Measurements from ENCODE around the gene SLITRK4.

Gene SLITRK4, protein sequence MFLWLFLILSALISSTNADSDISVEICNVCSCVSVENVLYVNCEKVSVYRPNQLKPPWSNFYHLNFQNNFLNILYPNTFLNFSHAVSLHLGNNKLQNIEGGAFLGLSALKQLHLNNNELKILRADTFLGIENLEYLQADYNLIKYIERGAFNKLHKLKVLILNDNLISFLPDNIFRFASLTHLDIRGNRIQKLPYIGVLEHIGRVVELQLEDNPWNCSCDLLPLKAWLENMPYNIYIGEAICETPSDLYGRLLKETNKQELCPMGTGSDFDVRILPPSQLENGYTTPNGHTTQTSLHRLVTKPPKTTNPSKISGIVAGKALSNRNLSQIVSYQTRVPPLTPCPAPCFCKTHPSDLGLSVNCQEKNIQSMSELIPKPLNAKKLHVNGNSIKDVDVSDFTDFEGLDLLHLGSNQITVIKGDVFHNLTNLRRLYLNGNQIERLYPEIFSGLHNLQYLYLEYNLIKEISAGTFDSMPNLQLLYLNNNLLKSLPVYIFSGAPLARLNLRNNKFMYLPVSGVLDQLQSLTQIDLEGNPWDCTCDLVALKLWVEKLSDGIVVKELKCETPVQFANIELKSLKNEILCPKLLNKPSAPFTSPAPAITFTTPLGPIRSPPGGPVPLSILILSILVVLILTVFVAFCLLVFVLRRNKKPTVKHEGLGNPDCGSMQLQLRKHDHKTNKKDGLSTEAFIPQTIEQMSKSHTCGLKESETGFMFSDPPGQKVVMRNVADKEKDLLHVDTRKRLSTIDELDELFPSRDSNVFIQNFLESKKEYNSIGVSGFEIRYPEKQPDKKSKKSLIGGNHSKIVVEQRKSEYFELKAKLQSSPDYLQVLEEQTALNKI

DNA sequence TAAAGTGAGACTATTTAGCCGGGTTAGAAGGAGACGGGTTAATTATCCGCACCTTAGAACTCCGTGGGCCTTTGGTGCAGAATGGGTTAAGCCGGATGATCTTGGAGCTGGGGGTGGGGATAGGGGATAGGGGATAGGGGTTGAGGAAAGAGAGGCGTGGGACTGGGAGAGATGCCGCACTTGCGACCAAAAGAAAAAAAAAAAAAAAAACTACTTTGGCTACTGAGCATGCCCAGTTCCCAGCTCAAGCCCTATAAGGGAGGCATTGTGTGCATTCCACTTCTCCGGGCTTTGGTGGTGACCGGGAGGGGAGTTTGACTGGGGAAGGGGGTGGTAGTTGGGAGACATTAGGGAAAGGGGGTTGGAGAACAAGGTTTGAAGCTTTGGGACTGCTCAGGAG lies at the start of gene SLITRK4:
TSS of gene SLITRK4 (minus strand) at position 187 of the 400 bp plus-strand sequence. CDS start 4,993 bp downstream, outside the sequence.
- Mint-ChIP-seq H3K27ac (no peak within 1 kb of the TSS), H3K4me3 (no peak within 1 kb of the TSS), H3K9me3 (peaks cover 1% of the 10 kb centered on the region), H3K36me3 (peaks cover 2% of the 10 kb centered on the region), H3K27me3 (peaks cover 34% of the 10 kb centered on the region), H3K4me1 (no peaks in the 10 kb centered on the region)
- CTCF ChIA-PET = no interaction called here
- no peak for DNase-seq

DNA sequence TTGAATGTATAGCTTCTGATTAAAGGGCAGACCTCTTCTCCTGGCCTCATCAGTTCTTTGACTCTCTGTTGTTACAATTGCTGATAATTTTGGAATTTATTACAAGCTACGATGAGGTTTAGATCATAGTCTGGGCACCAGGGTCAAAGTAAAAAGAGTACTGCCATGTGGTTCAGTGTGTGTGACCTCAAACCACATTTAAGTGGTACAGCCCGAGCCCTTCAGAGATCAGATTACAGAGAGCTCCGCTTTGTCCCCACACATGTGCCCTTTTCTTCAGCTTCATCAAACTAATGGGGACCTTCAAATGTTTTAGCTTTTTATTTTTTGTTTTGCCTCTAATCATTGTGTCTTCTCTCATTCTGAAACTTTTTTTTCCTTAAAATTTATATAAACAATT lies 47.6 kb upstream of the SLITRK4 start:
- DNase-seq = no peak
- Mint-ChIP-seq H3K27me3 (no peaks in the 10 kb centered on the region), H3K4me1 (no peaks in the 10 kb centered on the region), H3K36me3 (no peaks in the 10 kb centered on the region), H3K27ac (no peak overlapping the region), H3K9me3 (peaks cover 11% of the 10 kb centered on the region), H3K4me3 (no peak overlapping the region)
- CTCF ChIA-PET = no interaction called here

DNA sequence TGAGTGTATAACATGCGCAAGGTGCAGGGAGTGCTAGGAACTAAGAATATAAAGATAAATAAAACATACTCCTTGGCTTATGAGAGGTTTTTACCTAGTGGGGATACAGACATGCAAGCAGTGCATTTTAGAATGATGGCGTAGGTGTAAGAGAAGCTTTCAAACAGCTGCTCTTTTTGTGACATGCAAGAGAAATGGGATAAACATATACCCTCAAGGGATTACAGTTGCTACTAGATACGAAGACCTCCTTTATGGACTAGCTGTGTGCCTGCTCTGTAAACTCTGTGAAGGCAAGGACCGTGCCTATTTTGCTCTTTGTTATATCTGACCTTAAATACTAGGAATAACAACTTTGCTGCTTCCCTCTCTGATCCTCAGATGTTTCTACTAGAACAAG lies 39.0 kb upstream of the SLITRK4 start:
- no peaks in the 10 kb centered on the region for H3K36me3 Mint-ChIP-seq
- CTCF ChIA-PET = no interaction called here

DNA sequence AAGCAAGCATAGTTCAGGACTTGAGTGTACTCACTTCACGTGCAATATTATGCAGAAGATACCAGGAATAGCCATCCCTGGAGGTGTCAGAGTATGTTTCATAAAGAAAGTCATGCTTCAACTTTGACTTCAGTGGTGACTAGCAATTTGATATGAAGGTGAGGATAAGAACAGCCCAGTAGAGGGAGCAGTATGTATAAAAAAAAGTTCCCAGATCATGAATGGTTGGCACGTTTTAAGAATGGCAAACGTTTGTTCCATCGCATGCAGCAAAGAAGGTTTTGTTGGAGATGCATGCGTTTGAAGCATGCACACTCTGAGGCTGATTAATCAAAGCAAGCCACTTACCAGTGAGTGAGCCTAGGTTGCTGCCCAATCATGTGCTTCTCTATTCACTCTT lies 33.5 kb upstream of the SLITRK4 start:
- H3K4me1 Mint-ChIP-seq = no peaks in the 10 kb centered on the region
- CTCF ChIA-PET = no interaction called here
- no peaks in the 10 kb centered on the region for H3K27me3 Mint-ChIP-seq
- H3K9me3 Mint-ChIP-seq = no peaks in the 10 kb centered on the region
- H3K36me3 Mint-ChIP-seq = no peaks in the 10 kb centered on the region
- no peak for DNase-seq
- H3K27ac Mint-ChIP-seq = no peak overlapping the region
- no peak overlapping the region for H3K4me3 Mint-ChIP-seq

More for the DNA sequence above, 39.0 kb upstream of the SLITRK4 start:
- no peak overlapping the region for H3K27ac Mint-ChIP-seq
- H3K4me3 Mint-ChIP-seq = no peak overlapping the region
- H3K4me1 Mint-ChIP-seq = no peaks in the 10 kb centered on the region
- no peak for DNase-seq
- H3K9me3 Mint-ChIP-seq = peaks cover 1% of the 10 kb centered on the region
- H3K27me3 Mint-ChIP-seq = no peaks in the 10 kb centered on the region

DNA sequence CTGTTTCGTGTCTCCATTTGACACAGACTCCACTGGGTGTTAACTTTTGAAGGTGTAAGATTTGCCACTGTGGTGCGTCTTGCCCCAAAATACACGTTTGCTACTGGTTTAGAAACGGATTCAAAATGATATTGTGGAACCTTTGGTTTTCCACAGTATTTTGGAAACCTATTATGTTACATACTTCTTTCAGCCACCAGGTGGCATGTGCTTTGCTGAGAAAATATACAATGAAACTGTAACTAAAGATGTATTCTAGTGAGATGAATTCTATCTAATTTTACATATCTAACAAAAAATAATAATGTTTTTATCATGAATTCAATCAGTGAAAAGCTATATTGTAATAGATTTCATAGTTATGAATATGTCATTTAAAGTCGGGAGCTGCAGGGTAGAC lies 28.4 kb upstream of the SLITRK4 start:
- CTCF ChIA-PET = no interaction called here
- no peak overlapping the region for H3K27ac Mint-ChIP-seq
- no peaks in the 10 kb centered on the region for H3K4me1 Mint-ChIP-seq
- DNase-seq = no peak
- no peak overlapping the region for H3K4me3 Mint-ChIP-seq
- no peaks in the 10 kb centered on the region for H3K36me3 Mint-ChIP-seq
- no peaks in the 10 kb centered on the region for H3K27me3 Mint-ChIP-seq
- H3K9me3 Mint-ChIP-seq = no peaks in the 10 kb centered on the region

DNA sequence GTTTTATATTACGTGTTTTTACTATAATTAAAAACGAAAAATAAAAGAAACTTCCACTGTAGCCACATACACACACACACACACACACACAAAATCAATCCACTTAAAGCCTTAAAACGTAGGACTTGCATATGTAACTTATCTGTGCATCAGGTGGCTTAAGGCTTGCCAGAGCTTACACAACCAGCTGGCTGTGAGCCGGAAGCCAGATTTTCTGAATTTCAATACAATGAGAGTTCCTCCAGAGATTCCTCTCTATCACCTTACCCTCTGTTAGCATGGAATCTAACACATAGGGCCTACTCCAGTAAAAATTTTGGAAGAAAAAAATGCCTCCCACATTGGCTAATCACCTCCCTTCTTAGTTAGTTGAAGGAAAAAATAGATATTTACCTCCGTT lies 27.9 kb upstream of the SLITRK4 start:
- H3K36me3 Mint-ChIP-seq = no peaks in the 10 kb centered on the region
- H3K9me3 Mint-ChIP-seq = no peaks in the 10 kb centered on the region
- H3K27ac Mint-ChIP-seq = no peak overlapping the region
- no peak for DNase-seq
- CTCF ChIA-PET = no interaction called here
- no peak overlapping the region for H3K4me3 Mint-ChIP-seq
- H3K27me3 Mint-ChIP-seq = no peaks in the 10 kb centered on the region
- H3K4me1 Mint-ChIP-seq = no peaks in the 10 kb centered on the region

DNA sequence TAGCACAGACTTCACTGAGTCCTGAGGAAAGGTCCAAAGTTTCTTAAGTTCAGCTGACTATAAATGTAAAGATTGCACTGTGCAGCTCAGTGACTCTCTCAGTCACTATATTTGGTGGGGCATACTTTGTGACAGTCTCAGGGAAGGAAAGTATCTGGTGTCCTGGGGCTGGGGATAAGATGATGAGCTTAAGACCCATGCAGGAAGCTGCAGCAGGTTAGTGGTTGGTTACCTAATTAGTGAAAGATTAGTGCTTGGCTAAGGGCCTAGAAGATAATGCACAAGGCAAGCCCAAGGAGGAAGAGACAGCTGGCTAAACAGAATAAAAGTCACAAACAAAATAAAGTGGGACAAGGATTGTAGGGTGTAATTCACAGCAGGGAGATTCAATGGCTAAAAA lies 25.4 kb upstream of the SLITRK4 start:
- CTCF ChIA-PET = no interaction called here
- Mint-ChIP-seq H3K9me3 (no peaks in the 10 kb centered on the region), H3K36me3 (no peaks in the 10 kb centered on the region), H3K4me1 (no peaks in the 10 kb centered on the region), H3K27ac (no peak overlapping the region), H3K4me3 (no peak overlapping the region), H3K27me3 (no peaks in the 10 kb centered on the region)
- DNase-seq = no peak

- Mint-ChIP-seq H3K36me3 (no peaks in the 10 kb centered on the region), H3K9me3 (no peaks in the 10 kb centered on the region), H3K4me1 (no peaks in the 10 kb centered on the region), H3K4me3 (no peak overlapping the region), H3K27me3 (no peaks in the 10 kb centered on the region), H3K27ac (no peak overlapping the region)
- no peak for DNase-seq
- CTCF ChIA-PET = no interaction called here
Observed at GRCh38 chrX:143648705-143649104, 12.8 kb upstream of the SLITRK4 start.

GRCh38 chrX:143642426-143642825 lies 6.5 kb upstream of the SLITRK4 start:
- Mint-ChIP-seq H3K36me3 (no peaks in the 10 kb centered on the region), H3K4me3 (no peak overlapping the region), H3K4me1 (no peaks in the 10 kb centered on the region), H3K27me3 (no peaks in the 10 kb centered on the region), H3K9me3 (no peaks in the 10 kb centered on the region), H3K27ac (no peak overlapping the region)
- CTCF ChIA-PET = no interaction called here
- DNase-seq = no peak

DNA sequence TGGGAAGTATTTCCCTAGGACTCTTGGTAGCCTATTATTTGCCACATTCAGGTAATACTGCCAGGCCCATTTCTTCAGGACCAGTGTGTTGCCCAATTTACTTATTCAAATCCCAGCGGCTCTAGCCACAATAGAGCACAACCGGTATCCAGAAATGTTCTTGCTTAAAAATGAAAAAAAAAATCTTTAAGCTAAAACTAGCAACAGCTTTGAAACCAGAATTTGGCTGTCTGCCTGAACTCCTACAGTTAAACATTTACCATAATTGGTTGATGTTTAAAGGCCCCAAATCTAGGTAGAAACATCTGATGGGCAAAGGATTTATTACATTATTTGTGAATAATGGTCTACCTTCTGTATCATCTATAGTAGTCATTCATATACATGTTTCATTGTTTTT lies 930 bp upstream of the SLITRK4 start:
- DNase-seq = no peak
- no peak overlapping the region for H3K27ac Mint-ChIP-seq
- peaks cover 2% of the 10 kb centered on the region for H3K36me3 Mint-ChIP-seq
- CTCF ChIA-PET = no interaction called here
- H3K4me3 Mint-ChIP-seq = no peak overlapping the region
- H3K27me3 Mint-ChIP-seq = peaks cover 34% of the 10 kb centered on the region
- H3K4me1 Mint-ChIP-seq = no peaks in the 10 kb centered on the region
- peaks cover 1% of the 10 kb centered on the region for H3K9me3 Mint-ChIP-seq

GRCh38 chrX:143634663-143635455 lies 1.0 kb downstream of the SLITRK4 start:
- H3K27ac Mint-ChIP-seq = no peak overlapping the region

DNA sequence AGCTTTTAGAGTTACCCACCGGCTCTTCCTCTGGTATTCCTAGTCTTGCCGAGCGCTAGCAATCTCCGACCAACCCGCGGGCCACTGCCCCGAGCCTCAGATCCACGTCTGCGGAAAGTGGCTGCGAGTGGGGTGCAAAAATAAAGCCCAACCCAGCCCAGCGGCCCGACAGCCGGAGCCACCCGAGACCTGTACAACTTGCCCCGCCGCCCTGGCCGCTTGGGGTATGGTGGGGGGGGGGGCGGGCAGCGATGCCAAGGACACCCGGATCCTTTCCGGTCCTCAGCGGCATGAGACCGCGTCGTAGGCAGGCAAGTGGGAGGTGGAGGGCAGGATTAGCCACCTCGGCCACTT lies 1.6 kb downstream of the SLITRK4 start:
- no peak for DNase-seq
- Mint-ChIP-seq H3K27ac (no peak overlapping the region), H3K27me3 (peaks cover 34% of the 10 kb centered on the region), H3K4me3 (no peak overlapping the region), H3K4me1 (no peaks in the 10 kb centered on the region), H3K36me3 (peaks cover 2% of the 10 kb centered on the region), H3K9me3 (peaks cover 1% of the 10 kb centered on the region)
- CTCF ChIA-PET = no interaction called here

More at GRCh38 chrX:143634663-143635455, 1.0 kb downstream of the SLITRK4 start:
- Mint-ChIP-seq H3K36me3 (peaks cover 2% of the 10 kb centered on the region), H3K4me3 (no peak overlapping the region), H3K4me1 (no peaks in the 10 kb centered on the region), H3K27me3 (peaks cover 34% of the 10 kb centered on the region), H3K9me3 (peaks cover 1% of the 10 kb centered on the region)
- DNase-seq = no peak
- CTCF ChIA-PET = no interaction called here

GRCh38 chrX:143633461-143634308 lies 2.2 kb downstream of the SLITRK4 start:
- no peak for DNase-seq
- CTCF ChIA-PET = interaction anchor here (0.6 kb wide), 1 partner anchor 1297 kb away, joined by 3 read pairs; no protein-coding TSS in a partner anchor
- H3K27ac Mint-ChIP-seq = no peak overlapping the region
- peaks cover 2% of the 10 kb centered on the region for H3K36me3 Mint-ChIP-seq
- peaks cover 34% of the 10 kb centered on the region for H3K27me3 Mint-ChIP-seq
- H3K9me3 Mint-ChIP-seq = peaks cover 1% of the 10 kb centered on the region
- no peak overlapping the region for H3K4me3 Mint-ChIP-seq
- no peaks in the 10 kb centered on the region for H3K4me1 Mint-ChIP-seq
